Kidney (tissue), 22 donors: ENCODE results near the gene ANKMY1. TPM values are rescaled to one million over a fixed set of nuclear protein-coding genes. Genes with fewer than 3 reads are reported as not detected.

Experiments used
- DNase-seq, 5 donors: peaks; one replicate each; pipeline ENCODE4 v3.0.0-alpha.2; 2013 to 2020
- FAIRE-seq: peaks from 2 replicates; lab custom pipeline; 2012; peaks lifted over from hg19 to GRCh38; lab: Jason Lieb, UNC
- H3K27ac ChIP-seq, 2 donors: one replicate each; pipeline ENCODE4 v1.7.0; 2013; ENCODE audit warnings: low read depth in 2 of 2, low read length in 2 of 2, inconsistent platforms in 1 of 2
- H3K27me3 ChIP-seq: one replicate; pipeline ENCODE4 v1.7.1; 2013; ENCODE audit warnings: low read length, inconsistent platforms; ENCODE audit not compliant: control insufficient read depth, insufficient read depth
- H3K36me3 ChIP-seq, 3 donors: one replicate each; pipeline versions ENCODE4 v1.7.0 to v1.7.1; 2013; ENCODE audit warnings: low read length in 3 of 3, control low read depth in 1 of 3, inconsistent platforms in 1 of 3; ENCODE audit not compliant: insufficient read depth in 3 of 3, control insufficient read depth in 2 of 3
- H3K4me1 ChIP-seq, 3 donors: one replicate each; pipeline versions ENCODE4 v1.7.0 to v1.7.1; 2013; ENCODE audit warnings: low read length in 3 of 3, inconsistent platforms in 1 of 3, low read depth in 1 of 3; ENCODE audit not compliant: control insufficient read depth in 2 of 3, insufficient read depth in 2 of 3
- H3K4me3 ChIP-seq, 3 donors: one replicate each; pipeline versions ENCODE4 v1.7.0 to v1.8.1; 2013; ENCODE audit warnings: low read length in 3 of 3, control low read depth in 1 of 3, inconsistent platforms in 1 of 3
- H3K9ac ChIP-seq, 3 donors: one replicate each; pipeline versions ENCODE4 v1.7.0 to v1.7.1; 2013; ENCODE audit warnings: low read length in 3 of 3, control low read depth in 1 of 3, inconsistent platforms in 1 of 3
- H3K9me3 ChIP-seq, 3 donors: one replicate each; pipeline versions ENCODE4 v1.7.0 to v1.7.1; 2013; ENCODE audit warnings: low read length in 3 of 3, control low read depth in 1 of 3, inconsistent platforms in 1 of 3; ENCODE audit not compliant: control insufficient read depth in 2 of 3, insufficient read depth in 1 of 3
- CTCF ChIP-seq: IDR thresholded peaks from 3 replicates; pipeline ENCODE4 v1.5.1; 2012; ENCODE audit warnings: mild to moderate bottlenecking, moderate library complexity, borderline replicate concordance; ENCODE audit not compliant: insufficient read depth; ENCODE audit errors: extremely low read depth
- intact Hi-C: fragments of 100-400 bp; cut with DNase I; formaldehyde crosslinking; loops from one replicate; pipeline ENCODE4 v1.11.1; 2022
- long read RNA-seq, 10 donors: library from polyadenylated mRNA in 1 of 10; unstranded in 1 of 10; transcript quantifications; one replicate each; pipeline ENCODE4 v2.0.0 and lab custom pipeline, GENCODE V29; 2021 to 2026
- polyA plus RNA-seq: library from polyadenylated mRNA; stranded (reverse); fragments of 350-450 nt; fragmentation: Illumina TruSeq; extraction: RNeasy Lipid Tissue Mini Kit (QIAGEN cat#74804); gene quantifications from one replicate; pipeline ENCODE4 v1.2.3, GENCODE V29; 2014; ENCODE audit warnings: low read depth, low replicate concordance; ENCODE audit not compliant: insufficient read depth
- total RNA-seq: library from RNA; stranded (reverse); fragmentation: NEBNext Ultra II Directional; extraction: Animal tissue kit (Norgen Biotek cat#: 25700); gene quantifications from one replicate; pipeline ENCODE4 v1.2.1, GENCODE V29; 2021
- donor health status: control.
- donor health status: control.
- donor health status: control.
- donor health status: control.
- donor health status: control.
- donor health status: DM: yes; HTN: yes; CAD: no.
- donor health status: Normal renal cell carcinoma (clear cell type).

The ANKMY1 gene, protein sequence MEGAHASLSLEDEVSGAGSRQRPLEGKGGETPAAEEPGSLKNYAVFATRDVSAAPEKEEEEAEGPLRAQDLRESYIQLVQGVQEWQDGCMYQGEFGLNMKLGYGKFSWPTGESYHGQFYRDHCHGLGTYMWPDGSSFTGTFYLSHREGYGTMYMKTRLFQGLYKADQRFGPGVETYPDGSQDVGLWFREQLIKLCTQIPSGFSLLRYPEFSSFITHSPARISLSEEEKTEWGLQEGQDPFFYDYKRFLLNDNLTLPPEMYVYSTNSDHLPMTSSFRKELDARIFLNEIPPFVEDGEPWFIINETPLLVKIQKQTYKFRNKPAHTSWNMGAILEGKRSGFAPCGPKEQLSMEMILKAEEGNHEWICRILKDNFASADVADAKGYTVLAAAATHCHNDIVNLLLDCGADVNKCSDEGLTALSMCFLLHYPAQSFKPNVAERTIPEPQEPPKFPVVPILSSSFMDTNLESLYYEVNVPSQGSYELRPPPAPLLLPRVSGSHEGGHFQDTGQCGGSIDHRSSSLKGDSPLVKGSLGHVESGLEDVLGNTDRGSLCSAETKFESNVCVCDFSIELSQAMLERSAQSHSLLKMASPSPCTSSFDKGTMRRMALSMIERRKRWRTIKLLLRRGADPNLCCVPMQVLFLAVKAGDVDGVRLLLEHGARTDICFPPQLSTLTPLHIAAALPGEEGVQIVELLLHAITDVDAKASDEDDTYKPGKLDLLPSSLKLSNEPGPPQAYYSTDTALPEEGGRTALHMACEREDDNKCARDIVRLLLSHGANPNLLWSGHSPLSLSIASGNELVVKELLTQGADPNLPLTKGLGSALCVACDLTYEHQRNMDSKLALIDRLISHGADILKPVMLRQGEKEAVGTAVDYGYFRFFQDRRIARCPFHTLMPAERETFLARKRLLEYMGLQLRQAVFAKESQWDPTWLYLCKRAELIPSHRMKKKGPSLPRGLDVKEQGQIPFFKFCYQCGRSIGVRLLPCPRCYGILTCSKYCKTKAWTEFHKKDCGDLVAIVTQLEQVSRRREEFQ
- total RNA-seq (22.1 TPM), polyA plus RNA-seq (3.0 TPM)
- long read RNA-seq, donor 1, full-length matches to known transcripts: 2 of 20 reads
- long read RNA-seq, donor 1, partial matches to known transcripts: 6 of 20 reads
- long read RNA-seq, donor 1, other reads (novel, unspliced or antisense): 12 of 20 reads
- long read RNA-seq, donor 2, full-length matches to known transcripts: 6 of 12 reads
- long read RNA-seq, donor 2, partial matches to known transcripts: 6 of 12 reads
- long read RNA-seq, donor 2, other reads (novel, unspliced or antisense): 0 of 12 reads
- long read RNA-seq, donor 3, partial matches to known transcripts: 0 of 1 reads
- long read RNA-seq, donor 3, other reads (novel, unspliced or antisense): 0 of 1 reads
- long read RNA-seq, donor 4, partial matches to known transcripts: 35 of 35 reads
- long read RNA-seq, donor 4, other reads (novel, unspliced or antisense): 0 of 35 reads
- long read RNA-seq, donor 5: 0 reads
- long read RNA-seq, donor 6: 0 reads
- long read RNA-seq, donor 7, partial matches to known transcripts: 1 of 29 reads
- long read RNA-seq, donor 7, other reads (novel, unspliced or antisense): 21 of 29 reads
- long read RNA-seq, donor 8, partial matches to known transcripts: 0 of 2 reads
- long read RNA-seq, donor 8, other reads (novel, unspliced or antisense): 0 of 2 reads
- long read RNA-seq, donor 9: 0 reads
- long read RNA-seq, donor 10, partial matches to known transcripts: 7 of 14 reads
- long read RNA-seq, donor 10, other reads (novel, unspliced or antisense): 7 of 14 reads

DNA sequence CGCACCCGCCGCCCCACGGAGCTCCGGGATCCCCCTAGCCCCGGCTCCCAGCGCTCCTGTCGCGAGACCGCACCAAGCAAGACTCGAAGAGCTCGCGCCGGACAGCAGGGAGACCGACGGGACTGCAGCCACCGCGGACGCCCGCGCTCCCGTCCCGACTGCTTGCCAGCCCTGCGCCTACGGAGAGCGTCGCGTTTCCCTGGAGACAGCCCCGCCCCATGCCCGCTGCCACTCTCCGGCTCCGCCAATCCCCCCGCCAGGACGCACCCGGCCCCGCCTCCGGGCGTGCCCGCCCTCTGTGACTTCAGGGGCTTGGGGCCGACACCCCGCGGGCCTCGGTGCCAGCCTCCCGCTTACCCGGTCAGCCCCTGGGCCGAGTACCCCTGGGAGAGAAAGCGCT is at the start of gene ANKMY1:
Gene ANKMY1 (minus strand): TSS at position 181 of the 400 bp plus-strand sequence. CDS start 653 bp downstream, outside the sequence.
- DNase-seq: peak; percentile 81 to 90 (median 88)
- Histone ChIP-seq H3K9ac (no peak within 1 kb of the TSS), H3K27ac (no peak within 1 kb of the TSS), H3K4me3 (peak within 1 kb of the TSS in 1 of 3 donors; percentile 10), H3K9me3 (no peaks in the 10 kb centered on the region), H3K36me3 (no peaks in the 10 kb centered on the region), H3K27me3 (no peaks in the 10 kb centered on the region), H3K4me1 (peaks cover 0 to 20% (median 9%) of the 10 kb centered on the region in 3 donors)
- TF ChIP-seq CTCF: no peak
- no peak for FAIRE-seq
- intact Hi-C loops: no loop called here

DNA sequence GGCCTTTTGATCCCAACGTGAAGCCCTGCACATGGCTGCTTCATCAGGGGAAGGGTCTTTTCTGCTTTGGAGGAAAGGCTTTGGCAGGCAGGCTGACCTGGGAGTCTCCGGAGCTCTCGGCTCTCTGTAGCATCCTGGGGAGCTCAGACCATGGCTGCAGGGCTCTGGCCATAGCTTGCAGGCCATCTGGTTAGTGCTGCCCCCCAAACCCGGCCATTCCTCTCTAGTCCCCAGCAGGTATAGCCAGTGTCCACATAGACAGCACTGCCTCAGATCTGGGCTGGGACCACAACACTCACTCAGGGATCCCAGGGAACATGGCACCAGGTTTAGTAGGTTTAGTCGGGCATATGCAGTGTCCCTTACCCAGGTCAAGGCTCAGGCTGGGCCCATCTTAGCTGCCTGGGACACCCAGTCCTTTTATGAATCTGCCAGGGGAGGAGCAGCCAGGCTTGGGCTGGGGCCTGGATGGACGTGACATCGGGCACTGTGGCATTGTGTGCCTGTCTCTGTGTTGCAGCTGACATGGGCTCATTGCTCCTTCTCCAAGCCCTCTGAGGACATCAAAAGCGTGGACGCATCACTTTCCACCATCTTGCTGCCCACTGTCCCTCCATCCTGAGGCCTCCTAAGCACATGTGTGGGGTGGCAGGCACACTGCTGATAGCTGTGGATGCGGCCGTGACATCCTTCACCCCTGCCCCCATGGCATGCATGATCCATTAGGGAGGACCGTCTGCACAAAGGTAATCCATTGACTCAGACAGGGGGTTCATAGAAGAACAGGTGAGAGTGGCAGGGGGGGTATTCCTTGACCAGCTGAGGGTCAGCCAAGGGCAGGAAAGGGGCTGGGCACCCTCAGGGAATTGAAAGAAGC is 48.3 kb upstream of the ANKMY1 start:
- no peak overlapping the region for H3K27ac ChIP-seq
- peak overlapping the region in 1 of 3 donors; percentile 11 for H3K4me3 ChIP-seq
- H3K27me3 ChIP-seq: no peaks in the 10 kb centered on the region
- DNase-seq (peak in 2 of 5 donors; percentile 27 to 33), FAIRE-seq (no peak)
- H3K9ac ChIP-seq: no peak overlapping the region
- H3K9me3 ChIP-seq: no peaks in the 10 kb centered on the region
- intact Hi-C loops: no loop called here
- H3K4me1 ChIP-seq: peaks cover 0 to 4% (median 2%) of the 10 kb centered on the region in 3 donors
- no peak for TF ChIP-seq CTCF
- H3K36me3 ChIP-seq: no peaks in the 10 kb centered on the region
